ENCODE results near the gene PRTN3. TPM values are rescaled to one million over a fixed set of nuclear protein-coding genes. Genes with fewer than 3 reads are reported as not detected.

The PRTN3 gene
- total RNA-seq, 1 donor: not detected

DNA sequence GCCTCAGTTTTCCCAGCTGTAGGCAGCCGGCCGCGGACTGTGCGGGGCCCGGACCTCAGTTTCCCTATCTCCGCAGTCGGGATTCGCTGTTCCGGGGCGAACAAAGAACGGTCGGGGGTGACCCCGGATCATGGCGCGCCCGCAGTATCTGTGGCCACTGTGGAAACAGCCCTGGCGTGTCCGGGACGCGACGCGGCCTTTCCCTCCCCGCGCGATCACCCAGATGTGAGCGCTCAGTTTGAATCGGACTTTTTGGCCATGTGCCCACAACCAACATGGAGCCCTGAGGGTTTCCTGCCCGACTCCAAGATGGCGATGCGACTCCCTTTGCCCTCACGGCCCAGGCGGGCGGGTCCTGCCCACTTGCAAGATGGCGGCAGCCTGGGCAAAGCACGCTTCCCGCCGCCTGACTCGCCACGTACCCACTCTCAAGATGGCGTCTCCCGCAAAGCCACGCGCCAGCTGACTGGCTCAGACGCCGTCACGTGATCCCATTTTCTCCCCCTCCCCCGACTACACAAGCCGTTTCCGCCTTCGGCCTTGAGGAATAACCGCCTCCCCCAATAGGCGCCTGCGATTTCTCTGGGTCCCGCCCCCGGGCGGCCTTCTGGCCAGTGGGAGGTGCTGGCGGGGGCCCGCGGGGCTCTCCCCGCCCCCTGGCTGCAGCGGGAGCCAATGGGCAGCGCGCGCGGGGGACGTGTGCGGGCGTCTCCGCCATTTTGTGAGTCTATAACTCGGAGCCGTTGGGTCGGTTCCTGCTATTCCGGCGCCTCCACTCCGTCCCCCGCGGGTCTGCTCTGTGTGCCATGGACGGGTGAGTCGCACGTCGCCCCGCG, 43.9 kb upstream of the PRTN3 start, which contains the start of gene PTBP1:
Gene PTBP1 (plus strand): TSS at position 761 of the 836 bp plus-strand sequence. CDS start 46 bp downstream, at position 807.
- Histone ChIP-seq H3K9me3 (ENCODE audit: low read depth, low read length) (no peaks in the 10 kb centered on the region), H4K20me1 (ENCODE audit: insufficient read depth, low read length) (peaks cover 39% of the 10 kb centered on the region), H3K36me3 (ENCODE audit: insufficient read depth, low read length) (peaks cover 26% of the 10 kb centered on the region), H3K4me1 (ENCODE audit: insufficient read depth, low read length) (peaks cover 31% of the 10 kb centered on the region), H3K4me2 (ENCODE audit: insufficient read depth, low read length) (peak within 1 kb of the TSS; percentile 88), H2AFZ (ENCODE audit: low read length) (peak within 1 kb of the TSS; percentile 88), H3K4me3 (ENCODE audit: insufficient read depth, low read length) (peak within 1 kb of the TSS; percentile 85), H3K27me3 (ENCODE audit: insufficient read depth, low read length) (no peaks in the 10 kb centered on the region), H3K27ac (ENCODE audit: low read depth, low read length) (peak within 1 kb of the TSS; percentile 85), H3K79me2 (ENCODE audit: insufficient read depth, low read length) (peaks cover 41% of the 10 kb centered on the region)
- TF ChIP-seq, protein P1, sequence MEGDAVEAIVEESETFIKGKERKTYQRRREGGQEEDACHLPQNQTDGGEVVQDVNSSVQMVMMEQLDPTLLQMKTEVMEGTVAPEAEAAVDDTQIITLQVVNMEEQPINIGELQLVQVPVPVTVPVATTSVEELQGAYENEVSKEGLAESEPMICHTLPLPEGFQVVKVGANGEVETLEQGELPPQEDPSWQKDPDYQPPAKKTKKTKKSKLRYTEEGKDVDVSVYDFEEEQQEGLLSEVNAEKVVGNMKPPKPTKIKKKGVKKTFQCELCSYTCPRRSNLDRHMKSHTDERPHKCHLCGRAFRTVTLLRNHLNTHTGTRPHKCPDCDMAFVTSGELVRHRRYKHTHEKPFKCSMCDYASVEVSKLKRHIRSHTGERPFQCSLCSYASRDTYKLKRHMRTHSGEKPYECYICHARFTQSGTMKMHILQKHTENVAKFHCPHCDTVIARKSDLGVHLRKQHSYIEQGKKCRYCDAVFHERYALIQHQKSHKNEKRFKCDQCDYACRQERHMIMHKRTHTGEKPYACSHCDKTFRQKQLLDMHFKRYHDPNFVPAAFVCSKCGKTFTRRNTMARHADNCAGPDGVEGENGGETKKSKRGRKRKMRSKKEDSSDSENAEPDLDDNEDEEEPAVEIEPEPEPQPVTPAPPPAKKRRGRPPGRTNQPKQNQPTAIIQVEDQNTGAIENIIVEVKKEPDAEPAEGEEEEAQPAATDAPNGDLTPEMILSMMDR (IDR thresholded peaks at IDR 0.05; ENCODE audit: extremely low read depth, low read depth, low read length): no peak
- peak; percentile 100 for DNase-seq (ENCODE audit: insufficient read length, low spot score, missing footprints)

DNA sequence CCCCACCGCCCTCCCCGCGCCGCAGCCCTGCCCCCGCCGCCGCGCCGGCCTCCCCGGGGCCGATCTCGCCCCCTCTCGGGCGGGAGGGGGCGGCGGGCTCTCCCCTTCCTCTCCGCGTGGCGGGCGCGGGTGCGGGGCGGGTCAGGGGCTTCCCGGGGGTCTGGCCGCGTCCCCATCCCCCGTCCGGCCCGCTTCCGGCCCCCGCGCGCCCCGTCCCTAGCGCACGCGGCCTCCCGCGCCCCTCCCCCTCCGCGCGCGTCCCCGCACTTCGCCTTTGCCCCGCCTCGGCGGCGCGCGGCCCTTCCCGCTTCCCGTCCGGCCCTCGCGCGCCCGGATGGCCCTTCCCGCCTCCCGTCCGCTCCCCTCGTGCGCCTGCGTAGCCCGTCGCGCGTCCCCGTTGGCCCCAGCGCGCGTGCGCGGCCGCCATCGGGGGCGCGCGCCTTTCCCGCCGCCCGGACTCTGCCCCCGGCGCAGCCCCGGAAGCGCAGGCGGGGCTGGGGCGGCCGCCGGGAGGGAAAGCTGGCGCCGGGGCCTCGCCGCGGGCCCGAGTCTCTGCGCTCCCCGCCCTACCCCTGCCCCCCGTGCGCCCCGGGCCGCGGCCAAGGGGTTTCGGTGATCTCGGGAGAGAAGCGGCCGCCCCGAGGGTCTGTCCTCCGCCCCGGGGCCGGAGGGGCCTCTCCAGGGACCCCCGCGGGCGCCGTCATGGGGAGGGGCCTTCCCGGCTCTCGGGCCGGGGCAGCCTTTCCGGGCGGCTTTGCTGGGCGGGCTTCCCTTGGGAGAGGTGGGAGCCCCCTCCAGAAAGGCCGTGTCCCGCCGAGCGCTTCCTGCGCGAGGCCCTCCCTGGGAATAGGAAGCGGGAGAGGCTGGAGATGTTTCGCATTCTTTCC, 43.0 kb upstream of the PRTN3 start:
- Histone ChIP-seq H4K20me1 (ENCODE audit: insufficient read depth, low read length) (peaks cover 48% of the 10 kb centered on the region), H2AFZ (ENCODE audit: low read length) (no peak overlapping the region), H3K4me2 (ENCODE audit: insufficient read depth, low read length) (peak overlapping the region; percentile 88), H3K27me3 (ENCODE audit: insufficient read depth, low read length) (no peaks in the 10 kb centered on the region), H3K79me2 (ENCODE audit: insufficient read depth, low read length) (peaks cover 50% of the 10 kb centered on the region), H3K4me1 (ENCODE audit: insufficient read depth, low read length) (peaks cover 40% of the 10 kb centered on the region), H3K9me3 (ENCODE audit: low read depth, low read length) (no peaks in the 10 kb centered on the region), H3K27ac (ENCODE audit: low read depth, low read length) (peak overlapping the region; percentile 85), H3K36me3 (ENCODE audit: insufficient read depth, low read length) (peaks cover 31% of the 10 kb centered on the region), H3K4me3 (ENCODE audit: insufficient read depth, low read length) (peak overlapping the region; percentile 85)
- TF ChIP-seq, protein P1 (IDR thresholded peaks at IDR 0.05; ENCODE audit: extremely low read depth, low read depth, low read length): no peak
- DNase-seq (ENCODE audit: insufficient read length, low spot score, missing footprints): peak; percentile 100

DNA sequence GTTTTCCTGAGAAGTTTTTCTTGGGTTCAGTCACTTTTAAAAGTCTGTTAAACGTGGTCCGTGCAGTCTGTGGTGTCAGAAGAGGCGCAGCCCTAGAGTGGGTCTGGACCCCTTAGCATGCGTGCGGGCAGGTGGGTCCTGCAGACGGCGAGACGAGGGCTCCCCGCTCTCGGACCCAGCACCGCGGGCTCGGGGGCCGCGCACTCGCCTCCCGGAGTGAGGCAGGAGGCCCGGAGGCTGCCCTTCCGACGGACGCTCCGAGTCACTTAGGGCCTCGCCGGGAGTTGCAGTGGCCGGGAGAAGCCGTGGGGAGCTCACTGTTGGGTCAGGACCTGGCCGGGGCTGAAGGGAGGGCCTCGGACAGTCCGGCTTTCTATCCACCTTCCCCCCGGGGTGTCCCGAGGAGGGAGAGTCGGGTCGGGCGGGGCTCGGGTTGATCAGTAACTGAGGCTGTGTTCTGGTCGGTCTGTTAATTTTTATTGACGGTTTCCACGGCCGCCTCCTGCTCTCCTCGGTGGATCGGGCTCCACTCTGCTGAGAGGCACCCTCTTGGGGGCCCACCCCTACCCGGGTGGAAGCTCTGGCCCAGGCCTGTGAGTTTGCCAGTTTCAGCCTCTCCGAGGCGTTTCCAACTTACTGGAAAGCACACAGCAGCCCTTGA, 42.3 kb upstream of the PRTN3 start:
- peak; percentile 90 for DNase-seq (ENCODE audit: insufficient read length, low spot score, missing footprints)
- Histone ChIP-seq H3K4me1 (ENCODE audit: insufficient read depth, low read length) (peaks cover 41% of the 10 kb centered on the region), H4K20me1 (ENCODE audit: insufficient read depth, low read length) (peaks cover 56% of the 10 kb centered on the region), H3K27ac (ENCODE audit: low read depth, low read length) (peak overlapping the region; percentile 85), H3K79me2 (ENCODE audit: insufficient read depth, low read length) (peaks cover 57% of the 10 kb centered on the region), H3K9me3 (ENCODE audit: low read depth, low read length) (no peaks in the 10 kb centered on the region), H3K4me2 (ENCODE audit: insufficient read depth, low read length) (peak overlapping the region; percentile 88), H3K4me3 (ENCODE audit: insufficient read depth, low read length) (peak overlapping the region; percentile 85), H2AFZ (ENCODE audit: low read length) (no peak overlapping the region), H3K27me3 (ENCODE audit: insufficient read depth, low read length) (no peaks in the 10 kb centered on the region), H3K36me3 (ENCODE audit: insufficient read depth, low read length) (peaks cover 36% of the 10 kb centered on the region)
- TF ChIP-seq, protein P1 (IDR thresholded peaks at IDR 0.05; ENCODE audit: extremely low read depth, low read depth, low read length): no peak
